GM18861 (cell line): ENCODE measurements around the gene KRT83.
"Not testable (repeated sequence)": the region's sequence is repeated elsewhere in the genome, so short reads cannot be mapped to it uniquely, and the experiment has no call there.

ENCODE experiments used
- ATAC-seq: cut with Tn5 transposase; IDR thresholded peaks from one replicate; pipeline ENCODE4 v1.9.1; 2021; ENCODE audit not compliant: unreplicated experiment

Gene KRT83

GRCh38 chr12:52312086-52312485 lies 9.1 kb downstream of the KRT83 start:
- ATAC-seq: no peak

- ATAC-seq: no peak
Observed at GRCh38 chr12:52311285-52311648, 9.9 kb downstream of the KRT83 start.

- ATAC-seq: no peak
Observed at GRCh38 chr12:52310622-52311284, 10.4 kb downstream of the KRT83 start.

- ATAC-seq: no peak
Observed at GRCh38 chr12:52308806-52309425, 12.3 kb downstream of the KRT83 start.

DNA sequence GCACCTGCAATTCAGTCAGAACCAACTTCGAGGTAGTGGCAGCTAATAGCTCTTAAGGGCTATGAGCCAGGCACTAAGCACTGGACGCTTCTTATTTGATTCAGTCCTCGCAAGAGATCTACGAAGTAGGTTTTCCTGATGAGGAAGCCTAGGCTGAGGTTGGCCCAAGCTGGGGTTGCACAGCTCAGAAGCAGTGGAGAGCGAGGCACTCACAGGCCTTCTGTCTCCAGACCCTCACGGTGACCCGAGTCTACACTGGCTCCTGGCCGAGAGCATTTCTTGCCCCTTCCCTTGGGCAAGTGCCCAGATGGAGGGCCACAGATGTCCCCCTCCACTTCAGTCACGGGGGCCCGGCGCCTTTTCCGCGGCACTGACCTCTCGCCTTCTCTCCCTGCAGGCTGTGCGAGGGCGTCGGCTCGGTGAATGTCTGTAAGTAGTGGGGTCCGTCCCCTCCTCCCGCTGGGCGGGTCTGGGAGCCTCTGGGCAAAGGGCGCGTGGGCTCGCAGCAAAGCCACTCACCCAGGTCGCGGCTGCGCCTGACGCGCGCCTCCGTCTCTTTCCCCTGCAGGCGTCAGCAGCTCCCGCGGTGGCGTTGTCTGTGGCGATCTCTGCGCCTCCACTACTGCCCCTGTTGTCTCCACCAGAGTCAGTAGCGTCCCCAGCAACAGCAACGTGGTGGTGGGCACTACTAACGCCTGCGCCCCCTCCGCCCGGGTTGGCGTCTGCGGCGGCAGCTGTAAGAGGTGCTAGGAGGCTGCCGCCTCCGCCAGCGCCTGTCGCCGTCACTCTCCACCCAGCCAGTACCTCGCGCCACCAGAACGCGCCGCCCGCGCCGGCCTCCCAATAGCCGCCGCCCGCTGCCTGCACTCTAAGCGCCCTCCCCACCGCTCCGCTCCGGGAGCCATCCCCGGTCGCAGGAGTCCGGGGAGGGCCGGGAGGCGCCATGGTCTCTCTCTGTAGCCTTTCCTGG lies 13.1 kb downstream of the KRT83 start:
- no peak for ATAC-seq

- ATAC-seq: no peak
Observed at GRCh38 chr12:52306731-52307130, 14.5 kb downstream of the KRT83 start.

GRCh38 chr12:52305921-52306705 lies 15.1 kb downstream of the KRT83 start:
- no peak for ATAC-seq

GRCh38 chr12:52304941-52305411 lies 16.2 kb downstream of the KRT83 start:
- peak; percentile 91 for ATAC-seq

DNA sequence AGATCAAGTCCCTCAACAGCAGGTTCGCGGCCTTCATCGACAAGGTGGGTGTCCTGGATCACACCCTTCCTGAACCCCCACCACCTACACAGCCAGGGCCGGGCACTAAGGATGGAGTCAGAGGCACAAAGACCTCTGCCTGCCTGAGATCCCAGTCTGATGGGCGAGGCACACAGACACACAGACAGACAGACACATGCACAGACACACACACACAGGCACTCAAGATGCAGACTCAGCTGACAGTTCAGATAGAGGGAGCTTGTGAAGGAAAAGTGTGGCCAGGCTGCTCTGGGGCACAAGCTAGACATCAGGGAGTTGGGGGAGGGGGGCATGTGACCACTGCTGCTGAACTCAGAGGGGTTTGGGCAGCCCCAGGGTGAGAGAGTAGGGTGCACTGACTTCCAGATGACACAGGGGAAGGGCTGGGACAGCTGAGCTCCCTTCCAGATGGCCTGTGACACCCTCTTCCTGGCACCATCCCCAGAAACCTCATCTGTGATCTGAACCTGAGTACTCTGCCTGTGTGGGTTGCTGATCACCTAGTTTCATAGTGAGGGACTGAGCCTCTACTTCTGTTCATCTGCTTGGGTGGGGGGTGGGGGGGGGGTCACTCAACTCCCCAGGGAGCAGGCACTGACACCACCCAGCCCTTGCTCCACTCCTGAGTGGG lies 18.8 kb downstream of the KRT83 start:
- ATAC-seq: not testable (repeated sequence)

GRCh38 chr12:52301721-52302120 lies 19.5 kb downstream of the KRT83 start:
- ATAC-seq: not testable (repeated sequence)

GRCh38 chr12:52300796-52301691 lies 20.2 kb downstream of the KRT83 start:
- ATAC-seq: no peak

GRCh38 chr12:52298677-52299190 lies 22.5 kb downstream of the KRT83 start:
- no peak for ATAC-seq

GRCh38 chr12:52296572-52297215 lies 24.5 kb downstream of the KRT83 start:
- no peak for ATAC-seq

- no peak for ATAC-seq
Observed at GRCh38 chr12:52295663-52296062, 25.5 kb downstream of the KRT83 start.

- no peak for ATAC-seq
Observed at GRCh38 chr12:52294803-52295202, 26.4 kb downstream of the KRT83 start.

GRCh38 chr12:52293926-52294325 lies 27.3 kb downstream of the KRT83 start:
- no peak for ATAC-seq

- ATAC-seq: no peak
Observed at GRCh38 chr12:52291267-52291935, 29.8 kb downstream of the KRT83 start, which contains the start of gene KRT81. Gene KRT81 (minus strand): TSS chr12:52291534. CDS start chr12:52291465, 69 bp downstream.
